GM12878 (cell line): ENCODE data around the gene RBMX. TPM values are rescaled to one million over a fixed set of nuclear protein-coding genes. Genes with fewer than 3 reads are reported as not detected.

Experiments
- ATAC-seq: fragments of 200-7000 bp; cut with Tn5 transposase; 3 replicates; pipeline ENCODE4 v1.9.1; 2020; ENCODE audit warnings: mild to moderate bottlenecking, moderate library complexity
- BruUV-seq: library from RNA; stranded (reverse); fragments of 400-500 nt; replicated peaks from 2 replicates; lab custom pipeline; 2021; lab: Mats Ljungman, UMichigan
- CTCF ChIA-PET: fragments of 300-600 bp; sonication (Branson Sonifier 250); formaldehyde crosslinking; extraction: SDS; loops from one replicate; lab custom pipeline; 2021; ENCODE audit warnings: inconsistent platforms; lab: Yijun Ruan, JAX
- POLR2A ChIA-PET: fragments of 350-600 bp; formaldehyde crosslinking; extraction: SDS; loops from one replicate; lab custom pipeline; 2021; ENCODE audit warnings: inconsistent platforms; lab: Charles Lee
- RAD21 ChIA-PET: fragments of 300-600 bp; sonication (Branson Sonifier 250); formaldehyde crosslinking; loops from one replicate; lab custom pipeline; 2023; ENCODE audit warnings: antibody characterized with exemption; ENCODE audit not compliant: unreplicated experiment; lab: Charles Lee
- SMC1A ChIA-PET: fragments of 300-600 bp; sonication (Branson Sonifier 250); formaldehyde crosslinking; loops from one replicate; lab custom pipeline; 2023; ENCODE audit not compliant: unreplicated experiment, uncharacterized antibody; lab: Charles Lee
- DNase-seq: peaks from one replicate; pipeline ENCODE4 v3.0.0-alpha.2; 2011; ENCODE audit warnings: low read depth, low spot score
- FAIRE-seq: peaks from 3 replicates; lab custom pipeline; 2011; peaks lifted over from hg19 to GRCh38; lab: Jason Lieb, UNC
- H2AFZ ChIP-seq: 2 replicates; pipeline ENCODE4 v1.6.0; 2011; ENCODE audit warnings: low read depth, low read length, control low read depth; ENCODE audit not compliant: control insufficient read depth
- H3K27ac ChIP-seq: 2 replicates; pipeline ENCODE4 v1.5.1; 2011; ENCODE audit warnings: control low read depth; ENCODE audit not compliant: control insufficient read depth, insufficient read depth
- H3K27me3 ChIP-seq, 2 experiments: replicated peaks in 1 of 2; 2 replicates each; pipeline versions ENCODE4 v1.6.0 to v1.6.1; 2011; ENCODE audit warnings: low read length in 1 of 2; ENCODE audit not compliant: control insufficient read depth in 2 of 2, insufficient read depth in 2 of 2
- H3K36me3 ChIP-seq, 2 experiments: 2 replicates each; pipeline ENCODE4 v1.5.1; 2011; ENCODE audit warnings: low read length in 1 of 2; ENCODE audit not compliant: control insufficient read depth in 2 of 2, insufficient read depth in 2 of 2
- H3K4me1 ChIP-seq: 2 replicates; pipeline ENCODE4 v1.6.1; 2011; ENCODE audit warnings: mild to moderate bottlenecking, low read length, moderate library complexity, mixed read lengths; ENCODE audit not compliant: control insufficient read depth, insufficient read depth
- H3K4me2 ChIP-seq: 2 replicates; pipeline ENCODE4 v1.6.0; 2011; ENCODE audit warnings: control low read depth; ENCODE audit not compliant: control insufficient read depth, insufficient read depth
- H3K4me3 ChIP-seq: fragments of 200-600 bp; sonication (generic); 2 replicates; pipeline ENCODE4 v1.5.1; 2016
- H3K79me2 ChIP-seq: 2 replicates; pipeline ENCODE4 v1.6.0; 2011; ENCODE audit warnings: low read length; ENCODE audit not compliant: control insufficient read depth, insufficient read depth
- H3K9ac ChIP-seq: 2 replicates; pipeline ENCODE4 v1.8.0; 2011; ENCODE audit warnings: low read length, control low read depth, mixed read lengths; ENCODE audit not compliant: control insufficient read depth, insufficient read depth
- H3K9me3 ChIP-seq: replicated peaks from 3 replicates; pipeline ENCODE4 v1.5.1; 2011; ENCODE audit warnings: mild to moderate bottlenecking, low read length; ENCODE audit not compliant: control insufficient read depth, insufficient read depth
- H4K20me1 ChIP-seq: 2 replicates; pipeline ENCODE4 v1.6.0; 2011; ENCODE audit not compliant: control insufficient read depth, insufficient read depth
- BHLHE40 ChIP-seq, 2 experiments: fragments of 450-650 bp in 1 of 2; IDR thresholded peaks; 2 replicates each; pipeline ENCODE4 v1.6.1; 2011 to 2017; ENCODE audit warnings: low read depth in 2 of 2, borderline replicate concordance in 1 of 2, improper control_type of control experiment in 1 of 2, low read length in 1 of 2, mild to moderate bottlenecking in 1 of 2
- CBX5 ChIP-seq: sonication (generic); IDR thresholded peaks from 2 replicates; pipeline ENCODE4 v1.6.1; 2016; ENCODE audit warnings: low read depth, moderate library complexity, mild to moderate bottlenecking, inconsistent platforms
- CHD4 ChIP-seq: fragments of 200-600 bp; sonication (generic); IDR thresholded peaks from 2 replicates; pipeline ENCODE4 v1.6.1; 2016; ENCODE audit warnings: mild to moderate bottlenecking
- DPF2 ChIP-seq: fragments of 450-650 bp; IDR thresholded peaks from 2 replicates; pipeline ENCODE4 v1.6.1; 2017; ENCODE audit warnings: mild to moderate bottlenecking
- NFYA ChIP-seq: IDR thresholded peaks from 2 replicates; pipeline ENCODE4 v1.6.1; 2011; ENCODE audit warnings: low read depth, mild to moderate bottlenecking, low read length, improper control_type of control experiment, borderline replicate concordance
- NRF1 ChIP-seq: conservative IDR thresholded peaks from 2 replicates; pipeline ENCODE4 v1.6.1; 2011; ENCODE audit warnings: mild to moderate bottlenecking, low read depth, low read length, improper control_type of control experiment
- RCOR1 ChIP-seq: conservative IDR thresholded peaks from 2 replicates; pipeline ENCODE4 v1.6.1; 2012; ENCODE audit warnings: low read depth, low read length, improper control_type of control experiment
- RELA ChIP-seq: fragments of 450-650 bp; IDR thresholded peaks from 2 replicates; pipeline ENCODE4 v1.8.0; 2014; ENCODE audit warnings: borderline replicate concordance; ENCODE audit not compliant: partially characterized antibody
- RUNX3 ChIP-seq: IDR thresholded peaks from 2 replicates; pipeline ENCODE4 v1.6.1; 2012; ENCODE audit warnings: low read length, inconsistent platforms
- TAF1 ChIP-seq: IDR thresholded peaks from 2 replicates; pipeline ENCODE4 v1.6.1; 2011; ENCODE audit warnings: mild to moderate bottlenecking, low read depth, low read length, borderline replicate concordance
- YY1 ChIP-seq: IDR thresholded peaks from 2 replicates; pipeline ENCODE4 v1.6.1; 2011; ENCODE audit warnings: low read depth, mild to moderate bottlenecking, low read length
- ZNF207 ChIP-seq: fragments of 450-650 bp; IDR thresholded peaks from 2 replicates; pipeline ENCODE4 v1.6.1; 2014; ENCODE audit warnings: antibody characterized with exemption, mild to moderate bottlenecking, borderline replicate concordance
- WGBS: methylation state at CpG from one replicate; pipeline ENCODE4 v1.1.6; 2016; ENCODE audit warnings: low lambda C conversion rate; ENCODE audit not compliant: insufficient replicate concordance, insufficient coverage; ENCODE audit errors: missing lambda C conversion rate; 5-methylcytosine and 5-hydroxymethylcytosine counted together
- in situ Hi-C: fragments of 300-500 bp; cut with MboI; formaldehyde crosslinking; loops from 9 replicates; pipeline ENCODE4 v1.14.3; 2018; ENCODE audit warnings: mixed read lengths
- intact Hi-C: fragments of 100-400 bp; cut with micrococcal nuclease; formaldehyde crosslinking; loops from one replicate; pipeline ENCODE4 v1.14.2; 2022; ENCODE audit not compliant: unreplicated experiment
- polyA plus RNA-seq, 11 experiments: library from polyadenylated mRNA; depleted of rRNA in 4 of 11; unstranded in 6 of 11; stranded (reverse) in 5 of 11; fragments of >200 nt; fragmentation: Nextera tagmentation in 4 of 11; fragmentation: Illumina TruSeq in 1 of 11; extraction: Ambion mirVana in 4 of 11; extraction: Trizol in 1 of 11; gene quantifications; 1 replicate in 1 of 11; 2 replicates in 10 of 11; pipeline versions ENCODE4 v1.2.1 to v1.2.3, GENCODE V29; 2011 to 2016; ENCODE audit warnings: inconsistent platforms in 2 of 11, missing spikeins in 2 of 11, low read depth in 1 of 11
- total RNA-seq, 4 experiments: library from RNA; depleted of rRNA in 3 of 4; stranded (reverse); fragments of >200 nt in 3 of 4; fragmentation: Illumina TruSeq in 1 of 4; extraction: Trizol in 1 of 4; gene quantifications; 2 replicates each; pipeline versions ENCODE4 v1.2.1 to v1.2.3, GENCODE V29; 2013 to 2021
- TF ChIP-seq, protein P1 (sequence below): fragments of 450-650 bp; conservative IDR thresholded peaks from 2 replicates; pipeline ENCODE4 v1.6.1; 2017; ENCODE audit warnings: mild to moderate bottlenecking, moderate library complexity
- TF ChIP-seq, protein P2 (sequence below): fragments of 450-650 bp; IDR thresholded peaks from 2 replicates; pipeline ENCODE4 v1.6.1; 2016; ENCODE audit warnings: mild to moderate bottlenecking, moderate library complexity, borderline replicate concordance
- TF ChIP-seq, protein P3 (sequence below): IDR thresholded peaks from 2 replicates; pipeline ENCODE4 v1.6.1; 2012; ENCODE audit warnings: low read depth, low read length, improper control_type of control experiment
- TF ChIP-seq, protein P4 (sequence below): IDR thresholded peaks from 2 replicates; pipeline ENCODE4 v1.6.1; 2011; ENCODE audit warnings: borderline replicate concordance, low read depth, mild to moderate bottlenecking, moderate library complexity, mixed read lengths, low read length; ENCODE audit not compliant: insufficient read depth; ENCODE audit errors: extremely low read length

RBMX gene
- total and polyA plus RNA-seq, 10 of the 15 experiments (the other 5 are each of a cell fraction or from before 2014, with no cell fraction given), result 252 to 427 (median 288) TPM

DNA sequence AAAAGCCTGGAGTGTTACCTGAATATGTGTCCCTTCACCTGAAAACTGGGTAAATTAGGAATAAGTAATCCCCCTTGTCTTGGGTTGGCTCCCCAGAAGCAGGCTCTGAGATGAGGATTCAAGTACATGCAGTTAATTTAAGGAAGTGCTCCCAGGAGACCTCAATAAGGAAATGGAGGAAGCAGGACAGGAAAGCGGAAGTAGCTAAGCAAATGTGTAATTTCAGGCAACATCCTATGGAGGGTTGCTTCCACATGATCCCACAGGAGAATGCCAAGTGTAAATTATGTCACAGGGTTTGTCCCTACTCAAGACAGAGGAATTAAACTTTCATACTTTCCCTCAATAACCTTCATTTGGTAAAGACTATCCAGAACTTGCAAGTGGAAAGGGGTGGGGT, 51.7 kb downstream of the RBMX start:
- SMC1A ChIA-PET, result no interaction called here
- FAIRE-seq (no peak), DNase-seq (no peak), ATAC-seq (no peak)
- TF ChIP-seq BHLHE40 (IDR thresholded peaks at IDR 0.05; ENCODE audit: borderline replicate concordance in 1 of 2, low read depth in 2 of 2, low read length in 1 of 2), result no peak
- TF ChIP-seq RELA, result no peak
- no peak for TF ChIP-seq NFYA
- TF ChIP-seq, protein P1, sequence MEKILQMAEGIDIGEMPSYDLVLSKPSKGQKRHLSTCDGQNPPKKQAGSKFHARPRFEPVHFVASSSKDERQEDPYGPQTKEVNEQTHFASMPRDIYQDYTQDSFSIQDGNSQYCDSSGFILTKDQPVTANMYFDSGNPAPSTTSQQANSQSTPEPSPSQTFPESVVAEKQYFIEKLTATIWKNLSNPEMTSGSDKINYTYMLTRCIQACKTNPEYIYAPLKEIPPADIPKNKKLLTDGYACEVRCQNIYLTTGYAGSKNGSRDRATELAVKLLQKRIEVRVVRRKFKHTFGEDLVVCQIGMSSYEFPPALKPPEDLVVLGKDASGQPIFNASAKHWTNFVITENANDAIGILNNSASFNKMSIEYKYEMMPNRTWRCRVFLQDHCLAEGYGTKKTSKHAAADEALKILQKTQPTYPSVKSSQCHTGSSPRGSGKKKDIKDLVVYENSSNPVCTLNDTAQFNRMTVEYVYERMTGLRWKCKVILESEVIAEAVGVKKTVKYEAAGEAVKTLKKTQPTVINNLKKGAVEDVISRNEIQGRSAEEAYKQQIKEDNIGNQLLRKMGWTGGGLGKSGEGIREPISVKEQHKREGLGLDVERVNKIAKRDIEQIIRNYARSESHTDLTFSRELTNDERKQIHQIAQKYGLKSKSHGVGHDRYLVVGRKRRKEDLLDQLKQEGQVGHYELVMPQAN, result no peak
- no peak for TF ChIP-seq RUNX3
- TF ChIP-seq, protein P2, sequence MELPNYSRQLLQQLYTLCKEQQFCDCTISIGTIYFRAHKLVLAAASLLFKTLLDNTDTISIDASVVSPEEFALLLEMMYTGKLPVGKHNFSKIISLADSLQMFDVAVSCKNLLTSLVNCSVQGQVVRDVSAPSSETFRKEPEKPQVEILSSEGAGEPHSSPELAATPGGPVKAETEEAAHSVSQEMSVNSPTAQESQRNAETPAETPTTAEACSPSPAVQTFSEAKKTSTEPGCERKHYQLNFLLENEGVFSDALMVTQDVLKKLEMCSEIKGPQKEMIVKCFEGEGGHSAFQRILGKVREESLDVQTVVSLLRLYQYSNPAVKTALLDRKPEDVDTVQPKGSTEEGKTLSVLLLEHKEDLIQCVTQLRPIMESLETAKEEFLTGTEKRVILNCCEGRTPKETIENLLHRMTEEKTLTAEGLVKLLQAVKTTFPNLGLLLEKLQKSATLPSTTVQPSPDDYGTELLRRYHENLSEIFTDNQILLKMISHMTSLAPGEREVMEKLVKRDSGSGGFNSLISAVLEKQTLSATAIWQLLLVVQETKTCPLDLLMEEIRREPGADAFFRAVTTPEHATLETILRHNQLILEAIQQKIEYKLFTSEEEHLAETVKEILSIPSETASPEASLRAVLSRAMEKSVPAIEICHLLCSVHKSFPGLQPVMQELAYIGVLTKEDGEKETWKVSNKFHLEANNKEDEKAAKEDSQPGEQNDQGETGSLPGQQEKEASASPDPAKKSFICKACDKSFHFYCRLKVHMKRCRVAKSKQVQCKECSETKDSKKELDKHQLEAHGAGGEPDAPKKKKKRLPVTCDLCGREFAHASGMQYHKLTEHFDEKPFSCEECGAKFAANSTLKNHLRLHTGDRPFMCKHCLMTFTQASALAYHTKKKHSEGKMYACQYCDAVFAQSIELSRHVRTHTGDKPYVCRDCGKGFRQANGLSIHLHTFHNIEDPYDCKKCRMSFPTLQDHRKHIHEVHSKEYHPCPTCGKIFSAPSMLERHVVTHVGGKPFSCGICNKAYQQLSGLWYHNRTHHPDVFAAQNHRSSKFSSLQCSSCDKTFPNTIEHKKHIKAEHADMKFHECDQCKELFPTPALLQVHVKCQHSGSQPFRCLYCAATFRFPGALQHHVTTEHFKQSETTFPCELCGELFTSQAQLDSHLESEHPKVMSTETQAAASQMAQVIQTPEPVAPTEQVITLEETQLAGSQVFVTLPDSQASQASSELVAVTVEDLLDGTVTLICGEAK, result no peak
- TF ChIP-seq RCOR1, result no peak
- TF ChIP-seq TAF1, result no peak
- TF ChIP-seq CBX5, result no peak
- TF ChIP-seq, protein P3, sequence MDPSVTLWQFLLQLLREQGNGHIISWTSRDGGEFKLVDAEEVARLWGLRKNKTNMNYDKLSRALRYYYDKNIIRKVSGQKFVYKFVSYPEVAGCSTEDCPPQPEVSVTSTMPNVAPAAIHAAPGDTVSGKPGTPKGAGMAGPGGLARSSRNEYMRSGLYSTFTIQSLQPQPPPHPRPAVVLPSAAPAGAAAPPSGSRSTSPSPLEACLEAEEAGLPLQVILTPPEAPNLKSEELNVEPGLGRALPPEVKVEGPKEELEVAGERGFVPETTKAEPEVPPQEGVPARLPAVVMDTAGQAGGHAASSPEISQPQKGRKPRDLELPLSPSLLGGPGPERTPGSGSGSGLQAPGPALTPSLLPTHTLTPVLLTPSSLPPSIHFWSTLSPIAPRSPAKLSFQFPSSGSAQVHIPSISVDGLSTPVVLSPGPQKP, result no peak
- TF ChIP-seq DPF2, result no peak
- TF ChIP-seq, protein P4, sequence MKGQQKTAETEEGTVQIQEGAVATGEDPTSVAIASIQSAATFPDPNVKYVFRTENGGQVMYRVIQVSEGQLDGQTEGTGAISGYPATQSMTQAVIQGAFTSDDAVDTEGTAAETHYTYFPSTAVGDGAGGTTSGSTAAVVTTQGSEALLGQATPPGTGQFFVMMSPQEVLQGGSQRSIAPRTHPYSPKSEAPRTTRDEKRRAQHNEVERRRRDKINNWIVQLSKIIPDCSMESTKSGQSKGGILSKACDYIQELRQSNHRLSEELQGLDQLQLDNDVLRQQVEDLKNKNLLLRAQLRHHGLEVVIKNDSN, result no peak
- TF ChIP-seq ZNF207, result no peak
- TF ChIP-seq CHD4, result no peak
- no peak for TF ChIP-seq YY1
- TF ChIP-seq NRF1, result no peak
- Histone ChIP-seq H3K36me3 (no peaks in the 10 kb centered on the region), H3K4me2 (no peak overlapping the region), H3K27ac (no peak overlapping the region), H3K79me2 (no peaks in the 10 kb centered on the region), H3K27me3 (no peaks in the 10 kb centered on the region), H3K9me3 (no peaks in the 10 kb centered on the region), H3K4me1 (no peaks in the 10 kb centered on the region), H3K4me3 (no peak overlapping the region), H4K20me1 (no peaks in the 10 kb centered on the region), H2AFZ (no peak overlapping the region), H3K9ac (no peak overlapping the region)
- WGBS, result 40% methylated on average over 1 of the region's 1 CpG
- CTCF ChIA-PET, result no interaction called here
- POLR2A ChIA-PET, result no interaction called here
- RAD21 ChIA-PET, result no interaction called here
- in situ Hi-C loops (no loop called here), intact Hi-C loops (no loop called here)
- no TSS peak for BruUV-seq
